ENCODE measurements around the gene TSPAN1. TPM values are rescaled to one million over a fixed set of nuclear protein-coding genes. Genes with fewer than 3 reads are reported as not detected.

TSPAN1 gene
- total and polyA plus RNA-seq, 2 of the 13 experiments (the other 11 are each of a cell fraction or from before 2014, with no cell fraction given), result 1.7 to 2.9 TPM

DNA sequence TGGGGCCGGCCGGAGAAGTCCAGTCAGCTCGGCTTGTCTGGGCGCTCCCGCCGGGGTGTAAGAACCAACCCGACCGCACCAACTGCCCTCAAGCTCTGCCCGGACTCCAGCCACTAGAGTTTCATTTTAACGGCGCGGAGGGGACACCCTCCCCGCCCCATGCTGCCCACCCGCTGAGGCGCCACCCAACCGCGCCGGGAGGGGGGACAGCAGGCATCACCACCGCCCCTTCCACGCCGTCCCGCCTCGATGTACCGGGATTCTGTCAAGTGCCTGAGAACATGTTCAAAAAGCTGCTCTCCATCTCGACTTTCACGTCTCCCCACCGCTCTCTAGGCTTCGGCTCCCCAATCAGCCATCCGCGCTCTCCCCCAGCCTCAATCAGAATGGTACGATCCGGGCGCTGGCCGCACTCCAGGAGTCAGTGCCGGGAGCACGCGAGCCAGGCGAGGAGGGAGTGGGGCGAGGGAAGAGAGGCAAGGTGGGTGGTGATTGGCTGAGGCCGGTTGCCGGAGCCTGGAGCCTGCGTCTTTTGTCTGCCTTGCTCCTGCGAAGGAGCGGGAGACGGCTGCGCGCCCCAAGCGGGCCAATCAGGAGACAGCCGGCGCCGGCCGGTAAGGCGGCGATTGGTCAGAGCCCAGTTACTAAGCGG lies 42.2 kb upstream of the TSPAN1 start, which contains the start of gene PIK3R3 (continued):
- TF ChIP-seq, protein P1, sequence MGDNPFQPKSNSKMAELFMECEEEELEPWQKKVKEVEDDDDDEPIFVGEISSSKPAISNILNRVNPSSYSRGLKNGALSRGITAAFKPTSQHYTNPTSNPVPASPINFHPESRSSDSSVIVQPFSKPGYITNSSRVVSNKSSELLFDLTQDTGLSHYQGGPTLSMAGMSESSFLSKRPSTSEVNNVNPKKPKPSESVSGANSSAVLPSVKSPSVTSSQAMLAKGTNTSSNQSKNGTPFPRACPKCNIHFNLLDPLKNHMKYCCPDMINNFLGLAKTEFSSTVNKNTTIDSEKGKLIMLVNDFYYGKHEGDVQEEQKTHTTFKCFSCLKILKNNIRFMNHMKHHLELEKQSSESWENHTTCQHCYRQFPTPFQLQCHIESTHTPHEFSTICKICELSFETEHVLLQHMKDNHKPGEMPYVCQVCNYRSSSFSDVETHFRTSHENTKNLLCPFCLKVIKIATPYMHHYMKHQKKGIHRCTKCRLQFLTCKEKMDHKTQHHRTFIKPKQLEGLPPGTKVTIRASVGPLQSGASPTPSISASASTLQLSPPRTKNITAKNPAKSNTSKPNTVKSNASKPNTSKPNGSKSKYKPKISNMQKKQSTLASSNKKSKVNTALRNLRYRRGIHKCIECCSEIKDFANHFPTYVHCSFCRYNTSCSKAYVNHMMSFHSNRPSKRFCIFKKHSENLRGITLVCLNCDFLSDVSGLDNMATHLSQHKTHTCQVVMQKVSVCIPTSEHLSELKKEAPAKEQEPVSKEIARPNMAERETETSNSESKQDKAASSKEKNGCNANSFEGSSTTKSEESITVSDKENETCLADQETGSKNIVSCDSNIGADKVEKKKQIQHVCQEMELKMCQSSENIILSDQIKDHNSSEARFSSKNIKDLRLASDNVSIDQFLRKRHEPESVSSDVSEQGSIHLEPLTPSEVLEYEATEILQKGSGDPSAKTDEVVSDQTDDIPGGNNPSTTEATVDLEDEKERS (CRISPR knock-in tag; IDR thresholded peaks at IDR 0.05), result peak; percentile 92
- TF ChIP-seq CREM (IDR thresholded peaks at IDR 0.05), result peak; percentile 43; the same call in 1 of the 2 replicates
- no peak for TF ChIP-seq CREM (CRISPR knock-in tag; IDR thresholded peaks at IDR 0.05)
- peak; percentile 97; the same call in 1 of the 2 replicates for TF ChIP-seq SATB2 (CRISPR knock-in tag; IDR thresholded peaks at IDR 0.05)
- TF ChIP-seq, protein P2, sequence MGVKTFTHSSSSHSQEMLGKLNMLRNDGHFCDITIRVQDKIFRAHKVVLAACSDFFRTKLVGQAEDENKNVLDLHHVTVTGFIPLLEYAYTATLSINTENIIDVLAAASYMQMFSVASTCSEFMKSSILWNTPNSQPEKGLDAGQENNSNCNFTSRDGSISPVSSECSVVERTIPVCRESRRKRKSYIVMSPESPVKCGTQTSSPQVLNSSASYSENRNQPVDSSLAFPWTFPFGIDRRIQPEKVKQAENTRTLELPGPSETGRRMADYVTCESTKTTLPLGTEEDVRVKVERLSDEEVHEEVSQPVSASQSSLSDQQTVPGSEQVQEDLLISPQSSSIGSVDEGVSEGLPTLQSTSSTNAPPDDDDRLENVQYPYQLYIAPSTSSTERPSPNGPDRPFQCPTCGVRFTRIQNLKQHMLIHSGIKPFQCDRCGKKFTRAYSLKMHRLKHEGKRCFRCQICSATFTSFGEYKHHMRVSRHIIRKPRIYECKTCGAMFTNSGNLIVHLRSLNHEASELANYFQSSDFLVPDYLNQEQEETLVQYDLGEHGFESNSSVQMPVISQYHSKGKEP (CRISPR knock-in tag; IDR thresholded peaks at IDR 0.05), result peak; percentile 95
- no peak for TF ChIP-seq ZC3H4 (CRISPR knock-in tag; IDR thresholded peaks at IDR 0.05; ENCODE audit: borderline replicate concordance)
- TF ChIP-seq SUZ12 (IDR thresholded peaks at IDR 0.05; ENCODE audit: low read depth, low read length), result no peak
- TF ChIP-seq, protein P3, sequence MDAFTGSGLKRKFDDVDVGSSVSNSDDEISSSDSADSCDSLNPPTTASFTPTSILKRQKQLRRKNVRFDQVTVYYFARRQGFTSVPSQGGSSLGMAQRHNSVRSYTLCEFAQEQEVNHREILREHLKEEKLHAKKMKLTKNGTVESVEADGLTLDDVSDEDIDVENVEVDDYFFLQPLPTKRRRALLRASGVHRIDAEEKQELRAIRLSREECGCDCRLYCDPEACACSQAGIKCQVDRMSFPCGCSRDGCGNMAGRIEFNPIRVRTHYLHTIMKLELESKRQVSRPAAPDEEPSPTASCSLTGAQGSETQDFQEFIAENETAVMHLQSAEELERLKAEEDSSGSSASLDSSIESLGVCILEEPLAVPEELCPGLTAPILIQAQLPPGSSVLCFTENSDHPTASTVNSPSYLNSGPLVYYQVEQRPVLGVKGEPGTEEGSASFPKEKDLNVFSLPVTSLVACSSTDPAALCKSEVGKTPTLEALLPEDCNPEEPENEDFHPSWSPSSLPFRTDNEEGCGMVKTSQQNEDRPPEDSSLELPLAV (CRISPR knock-in tag; conservative IDR thresholded peaks at IDR 0.05; ENCODE audit: low read depth), result peak; percentile 98
- peak; percentile 81; the same call in 1 of the 2 replicates for TF ChIP-seq ZFP90 (CRISPR knock-in tag; IDR thresholded peaks at IDR 0.05; ENCODE audit: borderline replicate concordance)
- TF ChIP-seq FOSL1 (CRISPR knock-in tag; IDR thresholded peaks at IDR 0.05; ENCODE audit: borderline replicate concordance), result 0 out of 2 replicates have a peak, but pooled peaks have one; percentile 26
- peak; percentile 95 for TF ChIP-seq ZNF510 (CRISPR knock-in tag; IDR thresholded peaks at IDR 0.05; ENCODE audit: low read depth)
- TF ChIP-seq, protein P4, sequence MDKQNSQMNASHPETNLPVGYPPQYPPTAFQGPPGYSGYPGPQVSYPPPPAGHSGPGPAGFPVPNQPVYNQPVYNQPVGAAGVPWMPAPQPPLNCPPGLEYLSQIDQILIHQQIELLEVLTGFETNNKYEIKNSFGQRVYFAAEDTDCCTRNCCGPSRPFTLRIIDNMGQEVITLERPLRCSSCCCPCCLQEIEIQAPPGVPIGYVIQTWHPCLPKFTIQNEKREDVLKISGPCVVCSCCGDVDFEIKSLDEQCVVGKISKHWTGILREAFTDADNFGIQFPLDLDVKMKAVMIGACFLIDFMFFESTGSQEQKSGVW (CRISPR knock-in tag; IDR thresholded peaks at IDR 0.05; ENCODE audit: borderline replicate concordance), result peak; percentile 90; the same call in 1 of the 2 replicates
- TF ChIP-seq, protein P5, sequence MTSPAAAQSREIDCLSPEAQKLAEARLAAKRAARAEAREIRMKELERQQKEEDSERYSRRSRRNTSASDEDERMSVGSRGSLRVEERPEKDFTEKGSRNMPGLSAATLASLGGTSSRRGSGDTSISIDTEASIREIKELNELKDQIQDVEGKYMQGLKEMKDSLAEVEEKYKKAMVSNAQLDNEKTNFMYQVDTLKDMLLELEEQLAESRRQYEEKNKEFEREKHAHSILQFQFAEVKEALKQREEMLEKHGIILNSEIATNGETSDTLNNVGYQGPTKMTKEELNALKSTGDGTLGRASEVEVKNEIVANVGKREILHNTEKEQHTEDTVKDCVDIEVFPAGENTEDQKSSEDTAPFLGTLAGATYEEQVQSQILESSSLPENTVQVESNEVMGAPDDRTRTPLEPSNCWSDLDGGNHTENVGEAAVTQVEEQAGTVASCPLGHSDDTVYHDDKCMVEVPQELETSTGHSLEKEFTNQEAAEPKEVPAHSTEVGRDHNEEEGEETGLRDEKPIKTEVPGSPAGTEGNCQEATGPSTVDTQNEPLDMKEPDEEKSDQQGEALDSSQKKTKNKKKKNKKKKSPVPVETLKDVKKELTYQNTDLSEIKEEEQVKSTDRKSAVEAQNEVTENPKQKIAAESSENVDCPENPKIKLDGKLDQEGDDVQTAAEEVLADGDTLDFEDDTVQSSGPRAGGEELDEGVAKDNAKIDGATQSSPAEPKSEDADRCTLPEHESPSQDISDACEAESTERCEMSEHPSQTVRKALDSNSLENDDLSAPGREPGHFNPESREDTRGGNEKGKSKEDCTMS (CRISPR knock-in tag; conservative IDR thresholded peaks at IDR 0.05), result peak; percentile 90; the same call in 1 of the 2 replicates
- TF ChIP-seq LCORL (IDR thresholded peaks at IDR 0.05), result no peak
- TF ChIP-seq LCORL (CRISPR knock-in tag; IDR thresholded peaks at IDR 0.05), result peak; percentile 84
- TF ChIP-seq, protein P6, sequence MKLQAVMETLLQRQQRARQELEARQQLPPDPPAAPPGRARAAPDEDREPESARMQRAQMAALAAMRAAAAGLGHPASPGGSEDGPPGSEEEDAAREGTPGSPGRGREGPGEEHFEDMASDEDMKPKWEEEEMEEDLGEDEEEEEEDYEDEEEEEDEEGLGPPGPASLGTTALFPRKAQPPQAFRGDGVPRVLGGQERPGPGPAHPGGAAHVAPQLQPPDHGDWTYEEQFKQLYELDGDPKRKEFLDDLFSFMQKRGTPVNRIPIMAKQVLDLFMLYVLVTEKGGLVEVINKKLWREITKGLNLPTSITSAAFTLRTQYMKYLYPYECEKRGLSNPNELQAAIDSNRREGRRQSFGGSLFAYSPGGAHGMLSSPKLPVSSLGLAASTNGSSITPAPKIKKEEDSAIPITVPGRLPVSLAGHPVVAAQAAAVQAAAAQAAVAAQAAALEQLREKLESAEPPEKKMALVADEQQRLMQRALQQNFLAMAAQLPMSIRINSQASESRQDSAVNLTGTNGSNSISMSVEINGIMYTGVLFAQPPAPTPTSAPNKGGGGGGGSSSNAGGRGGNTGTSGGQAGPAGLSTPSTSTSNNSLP (IDR thresholded peaks at IDR 0.05; ENCODE audit: low read depth, low read length), result no peak

All from HepG2 (cell line).